ENCODE results near the gene ARHGAP26. TPM values are rescaled to one million over a fixed set of nuclear protein-coding genes. Genes with fewer than 3 reads are reported as not detected.

ARHGAP26 gene
- total RNA-seq, 1 experiment from 2014 or later, result 54.3 TPM

DNA sequence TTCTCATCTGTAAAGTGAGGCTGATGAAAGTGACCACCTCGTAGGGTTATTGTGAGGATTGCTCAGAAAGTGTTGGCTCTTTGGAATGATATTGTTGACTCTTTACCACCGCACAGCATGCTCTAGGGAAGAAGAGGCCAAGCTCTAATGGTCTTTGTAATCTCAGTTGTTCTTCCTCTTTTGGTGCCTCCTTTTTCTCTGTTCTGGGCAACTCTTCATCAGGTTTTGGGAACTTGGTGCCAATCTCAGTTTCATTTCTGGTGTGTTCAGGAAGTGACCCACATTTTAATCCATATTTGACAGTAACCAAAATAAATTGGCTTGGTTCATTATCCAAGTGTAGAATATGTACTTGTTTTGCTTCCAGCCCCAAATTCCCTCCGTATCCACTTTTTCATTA is 25.1 kb downstream of the ARHGAP26 start:
- Mint-ChIP-seq H3K4me1 (ENCODE audit: insufficient read depth, unreplicated experiment) (peaks cover 10% of the 10 kb centered on the region), H3K27ac (ENCODE audit: low read depth, unreplicated experiment) (no peak overlapping the region), H3K36me3 (ENCODE audit: insufficient read depth, unreplicated experiment) (no peaks in the 10 kb centered on the region), H3K27me3 (ENCODE audit: insufficient read depth, unreplicated experiment) (no peaks in the 10 kb centered on the region), H3K4me3 (ENCODE audit: unreplicated experiment) (no peak overlapping the region), H3K9me3 (ENCODE audit: unreplicated experiment) (no peaks in the 10 kb centered on the region)
- no TSS peak for BruUV-seq (replicated peaks)
- intact Hi-C loops (cut with micrococcal nuclease), result no loop called here
- POLR2A ChIA-PET, result no interaction called here
- DNase-seq (ENCODE audit: unreplicated experiment), result no peak
- CTCF ChIA-PET, result interaction anchor here (0.7 kb wide), 1 partner anchor 140 kb away, joined by 3 read pairs; no protein-coding TSS in a partner anchor
- TF ChIP-seq, protein P1, sequence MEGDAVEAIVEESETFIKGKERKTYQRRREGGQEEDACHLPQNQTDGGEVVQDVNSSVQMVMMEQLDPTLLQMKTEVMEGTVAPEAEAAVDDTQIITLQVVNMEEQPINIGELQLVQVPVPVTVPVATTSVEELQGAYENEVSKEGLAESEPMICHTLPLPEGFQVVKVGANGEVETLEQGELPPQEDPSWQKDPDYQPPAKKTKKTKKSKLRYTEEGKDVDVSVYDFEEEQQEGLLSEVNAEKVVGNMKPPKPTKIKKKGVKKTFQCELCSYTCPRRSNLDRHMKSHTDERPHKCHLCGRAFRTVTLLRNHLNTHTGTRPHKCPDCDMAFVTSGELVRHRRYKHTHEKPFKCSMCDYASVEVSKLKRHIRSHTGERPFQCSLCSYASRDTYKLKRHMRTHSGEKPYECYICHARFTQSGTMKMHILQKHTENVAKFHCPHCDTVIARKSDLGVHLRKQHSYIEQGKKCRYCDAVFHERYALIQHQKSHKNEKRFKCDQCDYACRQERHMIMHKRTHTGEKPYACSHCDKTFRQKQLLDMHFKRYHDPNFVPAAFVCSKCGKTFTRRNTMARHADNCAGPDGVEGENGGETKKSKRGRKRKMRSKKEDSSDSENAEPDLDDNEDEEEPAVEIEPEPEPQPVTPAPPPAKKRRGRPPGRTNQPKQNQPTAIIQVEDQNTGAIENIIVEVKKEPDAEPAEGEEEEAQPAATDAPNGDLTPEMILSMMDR (IDR thresholded peaks at IDR 0.05; ENCODE audit: unreplicated experiment), result no peak

DNA sequence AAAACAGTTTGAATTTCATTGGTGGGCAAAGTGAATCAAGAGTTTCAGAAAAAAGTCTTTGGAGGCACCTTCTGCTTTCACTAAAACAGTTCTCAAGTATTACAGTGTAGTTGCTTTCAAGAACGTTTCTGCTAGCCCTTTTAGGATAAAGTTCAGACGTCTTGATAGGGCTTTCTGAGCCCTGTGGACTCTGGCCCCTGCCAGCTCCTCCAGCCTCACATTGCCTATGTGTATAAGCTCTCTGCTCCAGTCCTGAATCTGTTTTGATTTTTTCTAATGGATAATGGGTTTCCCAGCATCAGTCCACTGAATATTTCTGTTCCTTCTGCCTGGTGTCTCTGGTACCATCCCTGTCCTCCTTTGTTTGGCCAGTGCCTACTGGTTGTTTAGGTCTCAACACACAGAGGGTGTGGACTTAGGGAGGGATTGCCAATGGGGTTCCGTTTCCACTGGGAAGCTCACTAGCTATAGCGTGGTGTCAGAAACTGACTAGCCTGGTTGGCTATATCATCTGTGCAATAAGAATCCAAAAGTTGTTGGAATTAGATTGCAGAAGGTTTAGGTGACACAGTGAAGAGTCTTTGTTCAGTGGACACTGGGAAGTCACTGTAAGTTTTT is 26.4 kb downstream of the ARHGAP26 start:
- no TSS peak for BruUV-seq (replicated peaks)
- H3K4me1 Mint-ChIP-seq (ENCODE audit: insufficient read depth, unreplicated experiment), result peaks cover 10% of the 10 kb centered on the region
- DNase-seq (ENCODE audit: unreplicated experiment), result no peak

DNA sequence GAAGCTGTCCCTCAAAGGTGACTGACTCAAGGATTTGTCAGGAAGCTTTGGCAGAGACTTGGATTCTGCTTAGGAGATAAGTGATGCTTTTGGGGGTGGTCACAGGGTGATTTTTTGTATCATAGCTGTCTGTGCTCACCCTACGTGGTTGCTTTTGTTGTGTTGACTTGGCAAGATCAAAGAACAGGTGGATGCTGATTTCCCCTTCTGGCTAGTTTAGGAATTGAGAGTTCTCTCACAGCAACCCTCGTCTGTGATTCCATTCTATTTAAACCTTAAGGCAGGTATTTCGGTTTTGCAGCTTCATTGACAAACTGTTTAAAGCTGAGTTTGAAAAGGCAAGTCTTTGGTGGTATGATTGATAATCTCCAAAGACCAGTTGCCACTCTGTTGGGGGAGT is 27.2 kb downstream of the ARHGAP26 start:
- peaks cover 10% of the 10 kb centered on the region for H3K4me1 Mint-ChIP-seq (ENCODE audit: insufficient read depth, unreplicated experiment)
- no peaks in the 10 kb centered on the region for H3K27me3 Mint-ChIP-seq (ENCODE audit: insufficient read depth, unreplicated experiment)
- H3K9me3 Mint-ChIP-seq (ENCODE audit: unreplicated experiment), result no peaks in the 10 kb centered on the region
- H3K4me3 Mint-ChIP-seq (ENCODE audit: unreplicated experiment), result no peak overlapping the region
- no peak overlapping the region for H3K27ac Mint-ChIP-seq (ENCODE audit: low read depth, unreplicated experiment)
- DNase-seq (ENCODE audit: unreplicated experiment), result no peak
- ChIA-PET CTCF (interaction anchor here (0.6 to 1.9 kb wide), 11 partner anchors 10 to 92 kb away, joined by 3 to 5 read pairs (median 3); no protein-coding TSS in a partner anchor), POLR2A (interaction anchor here (0.6 to 1.8 kb wide), 2 partner anchors 26 to 495 kb away, joined by 3 to 9 read pairs; no protein-coding TSS in a partner anchor)
- H3K36me3 Mint-ChIP-seq (ENCODE audit: insufficient read depth, unreplicated experiment), result no peaks in the 10 kb centered on the region
- BruUV-seq (replicated peaks), result no TSS peak
- TF ChIP-seq, protein P1 (IDR thresholded peaks at IDR 0.05; ENCODE audit: unreplicated experiment), result no peak
- intact Hi-C loops (cut with micrococcal nuclease), result no loop called here

More for the DNA sequence above, 26.4 kb downstream of the ARHGAP26 start:
- Mint-ChIP-seq H3K27ac (ENCODE audit: low read depth, unreplicated experiment) (no peak overlapping the region), H3K27me3 (ENCODE audit: insufficient read depth, unreplicated experiment) (no peaks in the 10 kb centered on the region), H3K9me3 (ENCODE audit: unreplicated experiment) (no peaks in the 10 kb centered on the region), H3K36me3 (ENCODE audit: insufficient read depth, unreplicated experiment) (no peaks in the 10 kb centered on the region), H3K4me3 (ENCODE audit: unreplicated experiment) (no peak overlapping the region)
- ChIA-PET CTCF (interaction anchor here (0.7 to 1.5 kb wide), 6 partner anchors 13 to 75 kb away, joined by 3 to 5 read pairs (median 3); no protein-coding TSS in a partner anchor), POLR2A (interaction anchor here (0.6 to 1.8 kb wide), 3 partner anchors 13 to 494 kb away, joined by 3 to 9 read pairs (median 3); no protein-coding TSS in a partner anchor)
- TF ChIP-seq, protein P1 (IDR thresholded peaks at IDR 0.05; ENCODE audit: unreplicated experiment), result no peak
- intact Hi-C loops (cut with micrococcal nuclease), result no loop called here

DNA sequence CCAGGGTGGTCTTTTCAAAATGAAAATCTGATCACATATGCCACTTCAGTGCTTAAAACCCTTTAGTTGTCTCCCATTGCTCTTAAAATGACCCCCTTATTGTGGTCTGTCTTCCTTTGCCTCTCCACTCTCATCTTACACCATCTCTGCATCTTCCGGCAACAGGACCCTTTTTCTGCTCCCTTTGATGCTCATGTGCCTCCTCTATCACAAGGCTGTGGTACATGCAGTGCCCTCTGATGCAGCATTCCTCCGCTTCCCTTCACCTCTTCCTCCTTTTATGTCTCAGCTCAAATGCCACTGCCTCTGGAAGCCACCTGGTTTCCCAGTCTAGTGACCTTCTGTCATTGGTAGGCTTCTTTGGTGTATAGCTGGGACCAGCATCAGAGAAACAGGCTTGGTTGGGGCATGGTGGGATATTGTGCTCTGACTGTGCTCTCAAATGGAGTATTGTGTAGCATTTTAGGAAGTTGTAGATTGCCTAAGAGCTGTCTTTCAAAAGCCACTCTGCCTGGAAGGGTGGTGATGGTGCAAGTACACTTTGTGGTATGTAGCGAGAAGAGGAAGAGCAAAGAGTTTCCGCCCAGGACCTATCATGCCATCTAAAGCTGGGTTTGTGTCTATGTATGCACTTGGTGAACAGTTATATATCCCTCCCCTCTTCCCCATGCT is 28.1 kb downstream of the ARHGAP26 start:
- Mint-ChIP-seq H3K27ac (ENCODE audit: low read depth, unreplicated experiment) (no peak overlapping the region), H3K9me3 (ENCODE audit: unreplicated experiment) (no peaks in the 10 kb centered on the region), H3K4me3 (ENCODE audit: unreplicated experiment) (no peak overlapping the region), H3K27me3 (ENCODE audit: insufficient read depth, unreplicated experiment) (no peaks in the 10 kb centered on the region), H3K4me1 (ENCODE audit: insufficient read depth, unreplicated experiment) (peaks cover 10% of the 10 kb centered on the region), H3K36me3 (ENCODE audit: insufficient read depth, unreplicated experiment) (no peaks in the 10 kb centered on the region)
- intact Hi-C loops (cut with micrococcal nuclease), result no loop called here
- ChIA-PET POLR2A (interaction anchor here (0.7 to 1.8 kb wide), 2 partner anchors 26 to 27 kb away, joined by 3 to 9 read pairs; no protein-coding TSS in a partner anchor), CTCF (interaction anchor here (0.6 to 2.4 kb wide), 13 partner anchors 10 to 91 kb away, joined by 3 to 10 read pairs (median 4); no protein-coding TSS in a partner anchor)
- BruUV-seq (replicated peaks), result no TSS peak
- TF ChIP-seq, protein P1 (IDR thresholded peaks at IDR 0.05; ENCODE audit: unreplicated experiment), result no peak
- DNase-seq (ENCODE audit: unreplicated experiment), result no peak

Data from MCF 10A (cell line).